ENCODE data around the gene GRIN2C.

DNA sequence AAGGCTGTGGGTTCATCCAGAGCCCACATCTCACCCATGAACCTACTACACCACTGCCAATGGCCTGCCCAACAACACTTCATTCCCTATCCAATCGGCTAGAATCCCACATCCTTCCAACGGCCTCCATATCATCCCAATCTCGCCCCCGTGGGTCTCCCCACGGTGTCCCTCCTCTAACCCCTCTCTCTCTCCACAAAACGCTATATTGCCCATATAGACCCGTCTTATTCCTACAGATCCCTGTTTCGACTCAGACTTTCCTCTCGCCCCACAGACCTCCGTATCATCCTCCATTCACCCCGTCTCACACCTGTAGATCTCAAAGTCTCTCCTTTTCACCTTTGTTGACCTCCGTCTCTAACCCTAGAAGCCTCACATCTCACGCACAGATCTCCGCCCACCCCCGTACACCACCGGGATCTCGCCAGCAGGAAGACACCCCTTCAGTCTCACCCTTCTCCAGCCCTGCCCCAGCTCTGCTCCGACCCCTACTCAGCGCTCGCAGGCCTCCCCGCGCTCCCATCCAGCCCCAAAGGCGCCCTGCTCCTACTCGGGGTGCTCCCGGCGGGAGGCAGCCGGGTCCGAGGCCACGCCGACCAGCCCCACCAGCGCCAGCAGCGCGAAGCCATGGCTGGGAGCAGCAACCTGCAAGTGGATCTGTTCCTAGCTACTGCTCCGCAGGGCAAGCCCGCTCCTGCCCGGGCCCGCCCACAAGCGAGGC lies 12.8 kb upstream of the GRIN2C start, which contains the start of gene FDXR:
- TF ChIP-seq, protein P1, sequence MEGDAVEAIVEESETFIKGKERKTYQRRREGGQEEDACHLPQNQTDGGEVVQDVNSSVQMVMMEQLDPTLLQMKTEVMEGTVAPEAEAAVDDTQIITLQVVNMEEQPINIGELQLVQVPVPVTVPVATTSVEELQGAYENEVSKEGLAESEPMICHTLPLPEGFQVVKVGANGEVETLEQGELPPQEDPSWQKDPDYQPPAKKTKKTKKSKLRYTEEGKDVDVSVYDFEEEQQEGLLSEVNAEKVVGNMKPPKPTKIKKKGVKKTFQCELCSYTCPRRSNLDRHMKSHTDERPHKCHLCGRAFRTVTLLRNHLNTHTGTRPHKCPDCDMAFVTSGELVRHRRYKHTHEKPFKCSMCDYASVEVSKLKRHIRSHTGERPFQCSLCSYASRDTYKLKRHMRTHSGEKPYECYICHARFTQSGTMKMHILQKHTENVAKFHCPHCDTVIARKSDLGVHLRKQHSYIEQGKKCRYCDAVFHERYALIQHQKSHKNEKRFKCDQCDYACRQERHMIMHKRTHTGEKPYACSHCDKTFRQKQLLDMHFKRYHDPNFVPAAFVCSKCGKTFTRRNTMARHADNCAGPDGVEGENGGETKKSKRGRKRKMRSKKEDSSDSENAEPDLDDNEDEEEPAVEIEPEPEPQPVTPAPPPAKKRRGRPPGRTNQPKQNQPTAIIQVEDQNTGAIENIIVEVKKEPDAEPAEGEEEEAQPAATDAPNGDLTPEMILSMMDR (IDR thresholded peaks at IDR 0.05; ENCODE audit: extremely low read depth in 1 of 2, insufficient read depth in 1 of 2, low read depth in 1 of 2, low read length in 2 of 2): no peak
- no peak for TF ChIP-seq EZH2 (IDR thresholded peaks at IDR 0.05; ENCODE audit: borderline replicate concordance, low read depth, low read length, severe bottlenecking)
